ENCODE results near the gene SIPA1. TPM values are rescaled to one million over a fixed set of nuclear protein-coding genes. Genes with fewer than 3 reads are reported as not detected.
A peak's percentile ranks its signal among the peaks of the same experiment; 100 is the strongest.

SIPA1 gene
- total and polyA plus RNA-seq, 2 of the 8 experiments (the other 6 are each of a cell fraction or from before 2014, with no cell fraction given) = 35.3 to 72.2 TPM

DNA sequence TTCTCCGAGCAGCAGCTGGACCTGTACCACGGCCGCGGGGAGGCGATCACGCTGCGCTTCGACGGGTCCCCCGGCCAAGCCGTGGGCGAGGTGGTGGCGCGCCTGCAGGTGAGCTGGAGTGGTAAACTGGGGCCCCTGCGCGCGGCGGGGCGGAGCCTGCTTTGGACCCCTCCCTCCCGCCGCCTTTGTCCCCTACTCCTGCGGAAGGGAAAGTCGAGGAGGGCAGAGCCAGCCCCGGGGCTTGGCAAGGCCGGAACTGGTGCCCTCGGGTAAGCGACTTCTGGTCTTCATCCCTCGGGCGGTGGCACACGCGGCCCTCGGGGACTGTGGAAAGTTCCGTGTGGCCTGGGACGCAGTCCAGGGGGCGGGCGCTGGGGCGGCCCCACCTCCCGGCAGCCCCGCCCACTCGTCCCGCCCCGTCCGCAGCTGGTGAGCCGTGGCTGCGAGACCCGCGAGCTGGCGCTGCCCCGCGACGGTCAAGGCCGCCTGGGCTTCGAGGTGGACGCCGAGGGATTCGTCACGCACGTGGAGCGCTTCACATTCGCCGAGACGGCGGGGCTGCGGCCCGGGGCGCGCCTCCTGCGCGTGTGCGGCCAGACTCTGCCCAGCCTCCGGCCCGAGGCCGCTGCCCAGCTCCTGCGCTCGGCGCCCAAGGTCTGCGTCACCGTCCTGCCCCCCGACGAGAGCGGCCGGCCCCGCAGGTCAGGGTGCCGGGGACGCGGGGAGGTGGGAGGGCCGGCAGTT, 9.2 kb downstream of the SIPA1 start (continued):
- TF ChIP-seq JUN (IDR thresholded peaks at IDR 0.05; ENCODE audit: low read depth, low read length) = no peak
- peak; percentile 18; the same call in 1 of the 2 replicates for TF ChIP-seq SP1 (IDR thresholded peaks at IDR 0.05; ENCODE audit: low read depth, low read length)
- TF ChIP-seq POLR2A (IDR thresholded peaks at IDR 0.05; ENCODE audit: control extremely low read depth in 1 of 2, low read depth in 2 of 2, low read length in 2 of 2) = peak in 1 of 2 experiments; percentile 68; a peak in 1 of 3 replicates
- no peak for TF ChIP-seq HDAC6 (IDR thresholded peaks at IDR 0.05; ENCODE audit: low read depth, low read length)
- no peak for TF ChIP-seq ZNF274 (IDR thresholded peaks at IDR 0.05; ENCODE audit: borderline replicate concordance, extremely low read depth, low read length)
- TF ChIP-seq RAD21 (IDR thresholded peaks at IDR 0.05 in 1 of 2, conservative IDR thresholded peaks at IDR 0.05 in 1 of 2; ENCODE audit: low read depth in 2 of 2, low read length in 2 of 2) = peak; percentile 13 to 39; a peak in 2 of 4 replicates
- TF ChIP-seq CBX8 (IDR thresholded peaks at IDR 0.05; ENCODE audit: borderline replicate concordance, low read depth, low read length) = no peak
- TF ChIP-seq BACH1 (IDR thresholded peaks at IDR 0.05; ENCODE audit: low read length) = peak; percentile 42; the same call in 1 of the 2 replicates
- peak; percentile 45 for TF ChIP-seq ASH2L (IDR thresholded peaks at IDR 0.05; ENCODE audit: low read length)
- TF ChIP-seq SP2 (IDR thresholded peaks at IDR 0.05; ENCODE audit: low read length) = no peak
- TF ChIP-seq YY1 (IDR thresholded peaks at IDR 0.05; ENCODE audit: low read depth, low read length) = no peak
- TF ChIP-seq, protein P1, sequence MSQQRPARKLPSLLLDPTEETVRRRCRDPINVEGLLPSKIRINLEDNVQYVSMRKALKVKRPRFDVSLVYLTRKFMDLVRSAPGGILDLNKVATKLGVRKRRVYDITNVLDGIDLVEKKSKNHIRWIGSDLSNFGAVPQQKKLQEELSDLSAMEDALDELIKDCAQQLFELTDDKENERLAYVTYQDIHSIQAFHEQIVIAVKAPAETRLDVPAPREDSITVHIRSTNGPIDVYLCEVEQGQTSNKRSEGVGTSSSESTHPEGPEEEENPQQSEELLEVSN (IDR thresholded peaks at IDR 0.05) = peak; percentile 18; the same call in 1 of the 2 replicates
- TF ChIP-seq, protein P2, sequence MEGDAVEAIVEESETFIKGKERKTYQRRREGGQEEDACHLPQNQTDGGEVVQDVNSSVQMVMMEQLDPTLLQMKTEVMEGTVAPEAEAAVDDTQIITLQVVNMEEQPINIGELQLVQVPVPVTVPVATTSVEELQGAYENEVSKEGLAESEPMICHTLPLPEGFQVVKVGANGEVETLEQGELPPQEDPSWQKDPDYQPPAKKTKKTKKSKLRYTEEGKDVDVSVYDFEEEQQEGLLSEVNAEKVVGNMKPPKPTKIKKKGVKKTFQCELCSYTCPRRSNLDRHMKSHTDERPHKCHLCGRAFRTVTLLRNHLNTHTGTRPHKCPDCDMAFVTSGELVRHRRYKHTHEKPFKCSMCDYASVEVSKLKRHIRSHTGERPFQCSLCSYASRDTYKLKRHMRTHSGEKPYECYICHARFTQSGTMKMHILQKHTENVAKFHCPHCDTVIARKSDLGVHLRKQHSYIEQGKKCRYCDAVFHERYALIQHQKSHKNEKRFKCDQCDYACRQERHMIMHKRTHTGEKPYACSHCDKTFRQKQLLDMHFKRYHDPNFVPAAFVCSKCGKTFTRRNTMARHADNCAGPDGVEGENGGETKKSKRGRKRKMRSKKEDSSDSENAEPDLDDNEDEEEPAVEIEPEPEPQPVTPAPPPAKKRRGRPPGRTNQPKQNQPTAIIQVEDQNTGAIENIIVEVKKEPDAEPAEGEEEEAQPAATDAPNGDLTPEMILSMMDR (IDR thresholded peaks at IDR 0.05; ENCODE audit: control extremely low read depth in 1 of 3, insufficient read depth in 1 of 3, low read depth in 1 of 3, low read length in 3 of 3) = peak in 1 of 3 experiments; percentile 55; a peak in 2 of 4 replicates
- no peak for TF ChIP-seq SIX5 (IDR thresholded peaks at IDR 0.05; ENCODE audit: low read depth, low read length)
- TF ChIP-seq PHF8 (conservative IDR thresholded peaks at IDR 0.05; ENCODE audit: low read depth, low read length) = peak; percentile 67
- peak; percentile 82 for TF ChIP-seq SP4 (IDR thresholded peaks at IDR 0.05; ENCODE audit: low read length)
- peak; percentile 84 for TF ChIP-seq CREB1 (IDR thresholded peaks at IDR 0.05)
- TF ChIP-seq CTBP2 (IDR thresholded peaks at IDR 0.05; ENCODE audit: borderline replicate concordance, insufficient read depth, insufficient read length, low read length) = peak; percentile 43
- TF ChIP-seq POLR2AphosphoS5 (IDR thresholded peaks at IDR 0.05; ENCODE audit: low read depth, low read length) = peak; percentile 64; the same call in 1 of the 2 replicates
- TF ChIP-seq, protein P3, sequence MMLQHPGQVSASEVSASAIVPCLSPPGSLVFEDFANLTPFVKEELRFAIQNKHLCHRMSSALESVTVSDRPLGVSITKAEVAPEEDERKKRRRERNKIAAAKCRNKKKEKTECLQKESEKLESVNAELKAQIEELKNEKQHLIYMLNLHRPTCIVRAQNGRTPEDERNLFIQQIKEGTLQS (IDR thresholded peaks at IDR 0.05; ENCODE audit: insufficient read depth, low read depth, low read length) = no peak
- 0 out of 2 replicates have a peak, but pooled peaks have one; percentile 22 for TF ChIP-seq KDM5A (IDR thresholded peaks at IDR 0.05; ENCODE audit: low read length)

All from H1 (cell line).